Coronary artery (tissue), 2 donors: ENCODE results near the gene CDH5.

Experiments used
- DNase-seq: peaks from one replicate; pipeline ENCODE4 v3.0.0-alpha.2; 2017; ENCODE audit warnings: low spot score
- H3K27ac ChIP-seq, 2 donors: fragments of 200-600 bp; sonication (generic); one replicate each; pipeline ENCODE4 v1.5.1; 2016 to 2019
- H3K4me3 ChIP-seq: fragments of 200-600 bp; sonication (generic); 2 replicates; pipeline ENCODE4 v1.5.1; 2016; ENCODE audit warnings: mild to moderate bottlenecking, moderate library complexity
- CTCF ChIP-seq: fragments of 200-600 bp; sonication (generic); IDR thresholded peaks from one replicate; pipeline ENCODE4 v1.5.1; 2019; ENCODE audit warnings: antibody characterized with exemption

Gene CDH5

GRCh38 chr16:66418165-66418962 lies 51.9 kb downstream of the CDH5 start:
- DNase-seq, result no peak
- Histone ChIP-seq H3K4me3 (no peak overlapping the region), H3K27ac (no peak overlapping the region)
- TF ChIP-seq CTCF, result no peak

GRCh38 chr16:66419527-66419926 lies 53.0 kb downstream of the CDH5 start:
- TF ChIP-seq CTCF, result no peak
- Histone ChIP-seq H3K4me3 (no peak overlapping the region), H3K27ac (no peak overlapping the region)
- no peak for DNase-seq

- no peak for DNase-seq
- Histone ChIP-seq H3K4me3 (no peak overlapping the region), H3K27ac (no peak overlapping the region)
- no peak for TF ChIP-seq CTCF
Observed at GRCh38 chr16:66420396-66420795, 53.9 kb downstream of the CDH5 start.

GRCh38 chr16:66421891-66422290 lies 55.4 kb downstream of the CDH5 start:
- TF ChIP-seq CTCF, result no peak
- H3K27ac ChIP-seq, result no peak overlapping the region
- DNase-seq, result no peak

GRCh38 chr16:66422366-66422765 lies 55.9 kb downstream of the CDH5 start:
- Histone ChIP-seq H3K4me3 (no peak overlapping the region), H3K27ac (no peak overlapping the region)
- no peak for TF ChIP-seq CTCF
- peak; percentile 43 for DNase-seq

More at GRCh38 chr16:66421891-66422290, 55.4 kb downstream of the CDH5 start:
- no peak overlapping the region for H3K4me3 ChIP-seq

- H3K27ac ChIP-seq, result no peak overlapping the region
- no peak for DNase-seq
- H3K4me3 ChIP-seq, result no peak overlapping the region
- TF ChIP-seq CTCF, result no peak
Observed at GRCh38 chr16:66423177-66423576, 56.7 kb downstream of the CDH5 start.

GRCh38 chr16:66425651-66426050 lies 59.2 kb downstream of the CDH5 start:
- no peak overlapping the region for H3K4me3 ChIP-seq
- H3K27ac ChIP-seq, result no peak overlapping the region
- no peak for DNase-seq
- TF ChIP-seq CTCF, result no peak
